ENCODE results near the gene SMAD9.

DNA sequence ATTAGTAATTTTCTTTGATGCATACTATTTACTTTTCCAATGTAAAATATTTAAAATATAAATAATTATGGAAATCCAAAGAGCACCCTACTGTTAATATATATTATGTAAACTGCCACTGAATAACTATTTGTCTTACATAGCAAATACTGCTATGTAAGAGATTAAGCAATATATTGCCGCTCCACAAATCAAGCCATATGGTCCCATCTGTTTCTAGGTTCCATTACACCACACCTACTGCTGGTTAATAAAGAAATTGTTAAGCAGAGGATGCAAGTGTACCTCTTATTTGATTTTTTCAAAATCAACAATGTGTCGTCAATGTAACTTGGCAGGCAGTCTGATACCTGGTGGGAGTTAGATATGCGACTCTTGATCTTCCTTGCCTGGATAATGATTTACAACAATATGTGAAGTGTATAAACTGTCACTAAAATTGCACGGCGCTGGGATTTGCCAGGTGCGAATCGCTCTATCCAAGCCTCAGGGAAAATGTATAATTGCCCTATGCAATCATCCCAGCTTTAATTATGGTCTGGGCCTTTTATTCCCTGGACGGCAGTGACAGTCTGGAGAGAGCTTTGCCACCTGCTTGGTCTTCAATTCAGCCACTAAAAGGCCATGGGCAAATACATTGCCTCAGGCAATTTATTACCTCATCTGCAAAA lies 16.0 kb downstream of the SMAD9 start:
- TF ChIP-seq CTCF (IDR thresholded peaks at IDR 0.05; ENCODE audit: low read depth, low read length, poor library complexity, severe bottlenecking) (no peak), EZH2phosphoT487 (IDR thresholded peaks at IDR 0.05; ENCODE audit: borderline replicate concordance, low read length) (no peak)

Data from DOHH2 (cell line).